ENCODE results near the gene HFM1. TPM values are rescaled to one million over a fixed set of nuclear protein-coding genes. Genes with fewer than 3 reads are reported as not detected.

Gene HFM1
- total RNA-seq, 4 donors from 2014 or later, result 8.2 to 25.3 (median 10.5) TPM

DNA sequence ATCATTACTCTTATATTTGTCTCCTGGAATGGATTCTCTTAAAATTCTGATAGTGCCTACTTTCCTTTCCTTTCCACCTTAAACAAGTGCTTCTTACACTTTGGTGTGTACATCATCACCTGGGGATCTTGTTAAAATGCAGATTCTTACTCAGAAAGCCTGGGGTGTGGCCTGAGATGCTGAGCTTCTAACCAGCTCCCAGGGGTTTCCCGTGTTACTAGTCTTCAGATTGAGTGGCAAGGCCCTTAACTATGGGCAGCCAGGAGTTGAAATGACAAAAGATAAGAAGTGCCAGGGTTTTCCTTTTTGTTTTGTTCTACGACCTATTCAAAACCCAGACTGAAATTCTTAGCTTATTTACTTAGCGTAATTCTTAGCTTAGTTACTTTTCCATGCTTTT is 159.2 kb downstream of the HFM1 start:
- TF ChIP-seq POLR2A (IDR thresholded peaks at IDR 0.05), result no peak
- no peak for TF ChIP-seq CTCF (IDR thresholded peaks at IDR 0.05)
- no peak for DNase-seq
- H3K36me3 ChIP-seq, result no peaks in the 10 kb centered on the region
- no peaks in the 10 kb centered on the region for H3K9me3 ChIP-seq
- H3K4me3 ChIP-seq, result no peak overlapping the region
- no peak overlapping the region for H3K27ac ChIP-seq
- intact Hi-C loops (cut with DNase I; ENCODE audit: low total_unique reads), result no loop called here
- no peaks in the 10 kb centered on the region for H3K4me1 ChIP-seq
- no peaks in the 10 kb centered on the region for H3K27me3 ChIP-seq

DNA sequence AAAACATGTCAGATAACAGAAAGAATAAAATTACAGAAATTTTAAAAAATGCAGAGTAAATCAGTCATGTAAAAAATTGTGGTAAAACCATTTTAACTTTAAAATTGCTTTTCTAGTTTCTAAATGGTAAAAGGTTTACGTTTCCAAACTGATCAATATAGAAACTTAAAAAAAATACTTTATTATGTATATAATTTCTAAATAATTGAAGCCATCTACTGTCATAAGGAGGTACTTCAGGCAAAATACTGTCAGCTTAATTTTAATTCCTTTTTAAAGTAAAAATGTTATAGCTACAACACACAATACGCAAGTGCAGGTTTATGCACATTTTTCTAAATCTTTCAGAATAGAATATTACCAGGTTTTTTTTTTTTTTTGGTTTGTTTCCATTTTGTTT is 159.9 kb downstream of the HFM1 start:
- intact Hi-C loops (cut with DNase I; ENCODE audit: low total_unique reads), result no loop called here
- H3K36me3 ChIP-seq, result no peaks in the 10 kb centered on the region
- H3K4me3 ChIP-seq, result no peak overlapping the region
- no peaks in the 10 kb centered on the region for H3K9me3 ChIP-seq
- H3K27me3 ChIP-seq, result no peaks in the 10 kb centered on the region
- TF ChIP-seq CTCF (IDR thresholded peaks at IDR 0.05) (no peak), POLR2A (IDR thresholded peaks at IDR 0.05) (no peak)
- DNase-seq, result no peak
- no peaks in the 10 kb centered on the region for H3K4me1 ChIP-seq
- H3K27ac ChIP-seq, result no peak overlapping the region

DNA sequence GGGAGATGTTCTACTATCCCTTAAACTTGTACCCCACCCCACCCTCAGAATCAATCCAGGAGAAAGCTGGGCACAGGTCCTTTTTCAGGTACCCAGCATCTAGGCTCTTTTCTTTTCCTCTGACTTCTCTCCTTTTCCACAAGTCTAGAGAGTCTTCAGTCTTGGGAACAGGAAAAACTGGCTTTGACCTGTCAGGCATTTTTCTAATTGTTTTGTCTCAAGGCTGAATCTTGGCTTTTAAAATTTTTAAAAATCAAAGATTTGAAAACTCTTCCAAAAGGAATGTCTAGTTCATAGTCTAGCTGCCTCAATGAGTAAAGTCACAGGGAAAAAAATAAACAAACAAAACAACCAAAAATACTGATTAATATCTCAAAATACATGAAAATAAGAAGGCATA is 161.5 kb downstream of the HFM1 start:
- intact Hi-C loops (cut with DNase I; ENCODE audit: low total_unique reads), result no loop called here
- DNase-seq, result no peak
- no peak overlapping the region for H3K27ac ChIP-seq
- no peaks in the 10 kb centered on the region for H3K36me3 ChIP-seq
- H3K27me3 ChIP-seq, result no peaks in the 10 kb centered on the region
- TF ChIP-seq CTCF (IDR thresholded peaks at IDR 0.05) (no peak), POLR2A (IDR thresholded peaks at IDR 0.05) (no peak)
- H3K4me3 ChIP-seq, result no peak overlapping the region
- no peaks in the 10 kb centered on the region for H3K4me1 ChIP-seq
- no peaks in the 10 kb centered on the region for H3K9me3 ChIP-seq

DNA sequence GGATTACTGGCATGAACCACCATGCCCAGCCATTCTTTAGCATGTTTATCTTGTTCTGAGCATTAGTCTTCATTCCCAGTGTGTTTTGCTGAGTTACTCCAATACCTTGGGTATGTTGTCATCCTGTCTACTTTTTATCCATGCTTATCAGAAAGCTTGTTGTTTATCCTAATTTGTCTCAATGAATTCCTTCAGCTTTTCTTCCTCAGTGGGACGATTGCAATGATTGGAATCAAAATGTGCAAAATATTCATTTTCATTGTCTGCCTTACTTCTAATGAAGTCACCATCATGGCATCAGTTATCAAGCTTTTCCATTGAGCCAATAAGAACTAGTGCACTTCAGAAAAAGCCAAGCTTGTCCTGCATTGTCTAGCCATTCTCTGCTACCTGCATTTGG is 170.5 kb downstream of the HFM1 start:
- H3K9me3 ChIP-seq, result no peaks in the 10 kb centered on the region
- no peaks in the 10 kb centered on the region for H3K27me3 ChIP-seq
- intact Hi-C loops (cut with DNase I; ENCODE audit: low total_unique reads), result no loop called here
- no peaks in the 10 kb centered on the region for H3K4me1 ChIP-seq
- no peak overlapping the region for H3K4me3 ChIP-seq
- H3K36me3 ChIP-seq, result no peaks in the 10 kb centered on the region
- TF ChIP-seq CTCF (IDR thresholded peaks at IDR 0.05), result no peak
- TF ChIP-seq POLR2A (IDR thresholded peaks at IDR 0.05), result no peak
- no peak overlapping the region for H3K27ac ChIP-seq
- DNase-seq, result no peak

DNA sequence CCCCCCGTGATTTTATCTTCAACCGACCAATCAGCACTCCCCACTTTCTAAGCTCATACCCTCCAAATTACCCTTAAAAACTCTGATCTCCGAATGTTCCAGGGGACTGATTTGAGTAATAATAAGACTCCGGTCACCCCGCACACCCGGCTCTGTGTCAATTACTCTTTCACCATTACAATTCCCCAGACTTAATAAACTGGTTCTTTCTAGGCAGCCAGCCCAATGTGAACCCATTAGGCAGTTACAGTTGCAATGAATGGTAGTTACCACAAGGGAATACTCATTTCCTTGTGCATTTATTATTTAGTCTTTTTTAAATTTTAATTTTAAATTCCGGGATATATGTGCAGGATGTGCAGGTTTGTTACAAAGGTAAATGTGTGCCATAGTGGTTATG is 177.9 kb downstream of the HFM1 start:
- Histone ChIP-seq H3K4me1 (no peaks in the 10 kb centered on the region), H3K27ac (no peak overlapping the region), H3K27me3 (no peaks in the 10 kb centered on the region), H3K36me3 (no peaks in the 10 kb centered on the region), H3K9me3 (no peaks in the 10 kb centered on the region), H3K4me3 (no peak overlapping the region)
- TF ChIP-seq POLR2A (IDR thresholded peaks at IDR 0.05) (no peak), CTCF (IDR thresholded peaks at IDR 0.05) (no peak)
- intact Hi-C loops (cut with DNase I; ENCODE audit: low total_unique reads), result no loop called here
- no peak for DNase-seq
